ENCODE measurements around the gene CSRP1. TPM values are rescaled to one million over a fixed set of nuclear protein-coding genes. Genes with fewer than 3 reads are reported as not detected.
A peak's percentile ranks its signal among the peaks of the same experiment; 100 is the strongest.

CSRP1 gene
- total RNA-seq, 1 experiment from 2014 or later, result 94.4 TPM

GRCh38 chr1:201538612-201539551, 32.0 kb upstream of the CSRP1 start, which contains the start of gene NAV1:
Gene NAV1 (plus strand): TSS chr1:201539127. CDS start chr1:201622885, 83,758 bp downstream.
- peaks cover 24% of the 10 kb centered on the region for H3K4me1 ChIP-seq (ENCODE audit: control insufficient read depth, insufficient read depth, low read length)
- peak within 1 kb of the TSS; percentile 54 to 80 for H3K4me3 ChIP-seq (ENCODE audit: low read depth in 2 of 2, low read length in 2 of 2)
- H3K27ac ChIP-seq (ENCODE audit: low read length), result peak within 1 kb of the TSS; percentile 39
- in situ Hi-C loops (cut with HindIII; ENCODE audit: low pct_unique_long_range_greater_than_20kb, low sequenced_read_pairs), result no loop called here
- peak; percentile 77 for ATAC-seq
- CTCF ChIA-PET, result no interaction called here
- no TSS peak for BruUV-seq (replicated peaks)
- H3K9me3 ChIP-seq (ENCODE audit: control insufficient read depth, insufficient read depth, low read depth, low read length), result no peaks in the 10 kb centered on the region
- TF ChIP-seq CTCF (IDR thresholded peaks at IDR 0.05) (no peak), REST (IDR thresholded peaks at IDR 0.05; ENCODE audit: insufficient read depth in 1 of 2, low read depth in 2 of 2, low read length in 1 of 2) (no peak), TCF7L2 (IDR thresholded peaks at IDR 0.05; ENCODE audit: low read depth, low read length) (peak; percentile 75), POLR2AphosphoS5 (IDR thresholded peaks at IDR 0.05; ENCODE audit: low read depth, low read length) (no peak), SIN3A (IDR thresholded peaks at IDR 0.05; ENCODE audit: borderline replicate concordance, insufficient read depth, low read depth, low read length) (0 out of 2 replicates have a peak, but pooled peaks have one; percentile 46)
- intact Hi-C loops (cut with micrococcal nuclease; ENCODE audit: unreplicated experiment), result no loop called here
- POLR2A ChIA-PET, result interaction anchor here (1.0 kb wide), 1 partner anchor 181 kb away, joined by 3 read pairs; no protein-coding TSS in a partner anchor
- no peaks in the 10 kb centered on the region for H3K27me3 ChIP-seq (ENCODE audit: control insufficient read depth, insufficient read depth, low read length)
- DNase-seq (ENCODE audit: low read depth, low spot score), result no peak
- no peaks in the 10 kb centered on the region for H3K36me3 ChIP-seq (ENCODE audit: control insufficient read depth, insufficient read depth, low read length)

- ChIA-PET POLR2A (no interaction called here), CTCF (no interaction called here)
- no TSS peak for BruUV-seq (replicated peaks)
- H3K4me3 ChIP-seq (ENCODE audit: low read depth in 2 of 2, low read length in 2 of 2), result peak overlapping the region; percentile 54 to 80
- H3K36me3 ChIP-seq (ENCODE audit: control insufficient read depth, insufficient read depth, low read length), result no peaks in the 10 kb centered on the region
- H3K4me1 ChIP-seq (ENCODE audit: control insufficient read depth, insufficient read depth, low read length), result peaks cover 24% of the 10 kb centered on the region
- in situ Hi-C loops (cut with HindIII; ENCODE audit: low pct_unique_long_range_greater_than_20kb, low sequenced_read_pairs) (no loop called here), intact Hi-C loops (cut with micrococcal nuclease; ENCODE audit: unreplicated experiment) (no loop called here)
- H3K27me3 ChIP-seq (ENCODE audit: control insufficient read depth, insufficient read depth, low read length), result no peaks in the 10 kb centered on the region
- DNase-seq (ENCODE audit: low read depth, low spot score) (no peak), ATAC-seq (peak; percentile 25)
- no peaks in the 10 kb centered on the region for H3K9me3 ChIP-seq (ENCODE audit: control insufficient read depth, insufficient read depth, low read depth, low read length)
- TF ChIP-seq TCF7L2 (IDR thresholded peaks at IDR 0.05; ENCODE audit: low read depth, low read length) (no peak), REST (IDR thresholded peaks at IDR 0.05; ENCODE audit: insufficient read depth in 1 of 2, low read depth in 2 of 2, low read length in 1 of 2) (no peak), POLR2AphosphoS5 (IDR thresholded peaks at IDR 0.05; ENCODE audit: low read depth, low read length) (no peak), CTCF (IDR thresholded peaks at IDR 0.05) (no peak), SIN3A (IDR thresholded peaks at IDR 0.05; ENCODE audit: borderline replicate concordance, insufficient read depth, low read depth, low read length) (no peak)
- peak overlapping the region; percentile 36; the same call in 1 of the 2 replicates for H3K27ac ChIP-seq (ENCODE audit: low read length)
These were observed 31.1 kb upstream of the CSRP1 start for GRCh38 chr1:201537891-201538611.

Data from Panc1 (cell line).